ENCODE data around the gene ADK.
"Not testable (repeated sequence)": the region's sequence is repeated elsewhere in the genome, so short reads cannot be mapped to it uniquely, and the experiment has no call there.

DNA sequence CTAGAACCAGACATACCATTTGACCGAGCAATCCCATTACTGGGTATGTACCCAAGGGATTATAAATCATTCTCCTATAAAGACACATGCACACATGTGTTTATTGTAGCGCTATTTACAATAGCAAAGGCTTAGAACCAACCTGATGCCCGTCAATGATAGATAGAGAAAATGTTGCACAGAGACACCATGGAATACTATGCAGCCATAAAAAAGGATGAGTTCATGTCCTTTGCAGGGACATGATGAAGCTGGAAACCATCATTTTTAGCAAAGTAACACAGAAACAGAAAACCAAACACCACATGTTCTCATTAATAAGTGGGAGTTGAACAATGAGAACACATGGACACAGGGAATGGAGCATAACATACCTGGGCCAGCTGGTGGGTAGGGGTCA lies 202.0 kb downstream of the ADK start:
- TF ChIP-seq, protein P1, sequence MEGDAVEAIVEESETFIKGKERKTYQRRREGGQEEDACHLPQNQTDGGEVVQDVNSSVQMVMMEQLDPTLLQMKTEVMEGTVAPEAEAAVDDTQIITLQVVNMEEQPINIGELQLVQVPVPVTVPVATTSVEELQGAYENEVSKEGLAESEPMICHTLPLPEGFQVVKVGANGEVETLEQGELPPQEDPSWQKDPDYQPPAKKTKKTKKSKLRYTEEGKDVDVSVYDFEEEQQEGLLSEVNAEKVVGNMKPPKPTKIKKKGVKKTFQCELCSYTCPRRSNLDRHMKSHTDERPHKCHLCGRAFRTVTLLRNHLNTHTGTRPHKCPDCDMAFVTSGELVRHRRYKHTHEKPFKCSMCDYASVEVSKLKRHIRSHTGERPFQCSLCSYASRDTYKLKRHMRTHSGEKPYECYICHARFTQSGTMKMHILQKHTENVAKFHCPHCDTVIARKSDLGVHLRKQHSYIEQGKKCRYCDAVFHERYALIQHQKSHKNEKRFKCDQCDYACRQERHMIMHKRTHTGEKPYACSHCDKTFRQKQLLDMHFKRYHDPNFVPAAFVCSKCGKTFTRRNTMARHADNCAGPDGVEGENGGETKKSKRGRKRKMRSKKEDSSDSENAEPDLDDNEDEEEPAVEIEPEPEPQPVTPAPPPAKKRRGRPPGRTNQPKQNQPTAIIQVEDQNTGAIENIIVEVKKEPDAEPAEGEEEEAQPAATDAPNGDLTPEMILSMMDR (IDR thresholded peaks at IDR 0.05; ENCODE audit: extremely low read depth in 1 of 2, insufficient read depth in 1 of 2, low read depth in 1 of 2, low read length in 2 of 2), result not testable (repeated sequence)
- TF ChIP-seq POLR2AphosphoS5 (IDR thresholded peaks at IDR 0.05; ENCODE audit: insufficient read depth, low read depth, low read length); POLR2A (IDR thresholded peaks at IDR 0.05; ENCODE audit: low read depth, low read length); EZH2 (IDR thresholded peaks at IDR 0.05; ENCODE audit: borderline replicate concordance, low read depth, low read length, severe bottlenecking): not testable (repeated sequence)

Measured in endothelial cell of umbilical vein (primary cell).